Esophagus muscularis mucosa (tissue), 4 donors: ENCODE results near the gene SPTBN1.

Experiments used
- EP300 ChIP-seq: sonication (generic); formaldehyde crosslinking; IDR thresholded peaks from one replicate; pipeline ENCODE4 v1.6.1; 2017; ENCODE audit warnings: antibody characterized with exemption
- POLR2A ChIP-seq: fragments of 450-650 bp; IDR thresholded peaks from one replicate; pipeline ENCODE4 v1.6.1; 2017; ENCODE audit warnings: antibody characterized with exemption, moderate library complexity, mild to moderate bottlenecking, low read depth
- POLR2AphosphoS5 ChIP-seq, 2 donors: sonication (generic); formaldehyde crosslinking; IDR thresholded peaks; one replicate each; pipeline ENCODE4 v1.6.1; 2017; ENCODE audit warnings: antibody characterized with exemption in 2 of 2
- TF ChIP-seq, protein P1 (sequence below), 3 experiments: fragments of 200-600 bp in 2 of 3; fragments of 450-650 bp in 1 of 3; sonication (generic) in 2 of 3; IDR thresholded peaks; one replicate each; pipeline ENCODE4 v1.5.1; 2017 to 2019; ENCODE audit warnings: antibody characterized with exemption in 3 of 3, mild to moderate bottlenecking in 2 of 3, moderate library complexity in 1 of 3

DNA sequence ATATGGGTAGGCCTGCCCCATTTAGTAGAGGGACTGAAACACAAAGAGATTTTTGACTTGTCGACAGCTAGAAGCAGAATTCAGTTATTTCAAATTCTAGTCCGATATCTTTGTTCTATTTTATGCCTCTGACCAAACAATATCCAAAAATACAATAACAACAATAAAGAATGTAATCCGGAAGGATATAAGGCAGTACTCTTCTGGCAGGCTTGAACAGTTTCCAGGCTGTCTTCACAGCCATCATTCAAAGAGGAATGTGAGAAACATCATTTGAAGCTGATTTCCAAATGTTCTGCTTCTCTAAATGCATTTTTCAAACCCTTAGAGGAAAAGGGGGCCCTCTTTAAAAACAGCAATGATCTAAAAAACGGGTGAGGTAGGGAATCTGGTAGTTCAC, 36.7 kb upstream of the SPTBN1 start:
- TF ChIP-seq POLR2A (no peak), EP300 (no peak), POLR2AphosphoS5 (IDR thresholded peaks at IDR 0.05) (no peak)
- TF ChIP-seq, protein P1, sequence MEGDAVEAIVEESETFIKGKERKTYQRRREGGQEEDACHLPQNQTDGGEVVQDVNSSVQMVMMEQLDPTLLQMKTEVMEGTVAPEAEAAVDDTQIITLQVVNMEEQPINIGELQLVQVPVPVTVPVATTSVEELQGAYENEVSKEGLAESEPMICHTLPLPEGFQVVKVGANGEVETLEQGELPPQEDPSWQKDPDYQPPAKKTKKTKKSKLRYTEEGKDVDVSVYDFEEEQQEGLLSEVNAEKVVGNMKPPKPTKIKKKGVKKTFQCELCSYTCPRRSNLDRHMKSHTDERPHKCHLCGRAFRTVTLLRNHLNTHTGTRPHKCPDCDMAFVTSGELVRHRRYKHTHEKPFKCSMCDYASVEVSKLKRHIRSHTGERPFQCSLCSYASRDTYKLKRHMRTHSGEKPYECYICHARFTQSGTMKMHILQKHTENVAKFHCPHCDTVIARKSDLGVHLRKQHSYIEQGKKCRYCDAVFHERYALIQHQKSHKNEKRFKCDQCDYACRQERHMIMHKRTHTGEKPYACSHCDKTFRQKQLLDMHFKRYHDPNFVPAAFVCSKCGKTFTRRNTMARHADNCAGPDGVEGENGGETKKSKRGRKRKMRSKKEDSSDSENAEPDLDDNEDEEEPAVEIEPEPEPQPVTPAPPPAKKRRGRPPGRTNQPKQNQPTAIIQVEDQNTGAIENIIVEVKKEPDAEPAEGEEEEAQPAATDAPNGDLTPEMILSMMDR (IDR thresholded peaks at IDR 0.05), result no peak
